Stimulated activated CD8-positive, alpha-beta memory T cell treated with anti-CD3 and anti-CD28 coated beads, Interleukin-4, amount 100 ng/mL, for 4 hours (primary cell): ENCODE results near the gene HID1.
"Not testable (repeated sequence)": the region's sequence is repeated elsewhere in the genome, so short reads cannot be mapped to it uniquely, and the experiment has no call there.

Experiments
- DNase-seq, 2 donors: peaks; one replicate each; pipeline ENCODE4 v3.0.0-alpha.2; 2020; ENCODE audit warnings: low read depth in 2 of 2, low spot score in 1 of 2

HID1 gene

DNA sequence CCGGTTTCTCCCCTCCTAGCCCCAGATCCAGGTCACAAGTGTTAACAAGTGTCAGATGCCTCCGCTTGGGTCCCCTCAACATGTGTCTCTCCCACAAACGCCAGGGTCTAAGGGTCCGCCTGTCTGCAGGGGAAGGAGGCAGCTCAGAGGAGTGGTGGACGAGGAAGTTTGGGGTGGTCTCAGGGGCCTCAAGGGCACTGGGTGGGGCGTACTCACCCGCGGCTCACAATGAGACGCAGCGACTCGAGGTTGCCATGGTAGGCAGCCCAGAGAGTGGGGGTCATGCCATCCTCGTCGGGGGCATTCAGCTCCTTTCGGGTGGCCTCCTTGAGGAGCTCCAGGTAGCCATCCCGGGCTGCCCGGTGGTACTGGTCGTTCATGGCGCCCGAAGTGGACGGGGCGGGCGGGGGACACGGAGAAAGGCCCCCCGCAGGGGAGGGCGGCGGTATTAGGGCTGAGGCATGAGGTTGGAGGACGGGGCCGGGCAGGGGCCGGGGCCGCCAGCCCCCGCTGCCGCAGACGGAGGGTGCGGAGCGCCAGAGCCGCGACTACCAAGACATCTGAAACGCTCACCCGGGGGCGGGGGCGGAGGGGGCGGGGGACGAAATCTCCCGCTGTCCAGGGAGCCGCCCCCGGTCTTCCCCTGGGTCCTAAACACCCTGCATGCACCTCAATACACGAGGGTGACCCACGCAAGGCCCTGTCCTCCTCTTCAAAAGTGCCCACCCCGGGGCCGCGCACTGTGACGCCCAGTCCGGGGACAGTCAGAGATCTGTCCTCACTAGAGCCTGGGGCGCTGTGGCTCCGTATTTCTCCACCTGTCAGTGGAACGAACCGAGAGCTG, 49.6 kb downstream of the HID1 start, which contains the start of gene USH1G:
USH1G (minus strand) TSS at position 562 of the 844 bp plus-strand sequence; CDS start at position 380, 182 bp downstream.
- peak in 1 of 2 donors; percentile 3 for DNase-seq

DNA sequence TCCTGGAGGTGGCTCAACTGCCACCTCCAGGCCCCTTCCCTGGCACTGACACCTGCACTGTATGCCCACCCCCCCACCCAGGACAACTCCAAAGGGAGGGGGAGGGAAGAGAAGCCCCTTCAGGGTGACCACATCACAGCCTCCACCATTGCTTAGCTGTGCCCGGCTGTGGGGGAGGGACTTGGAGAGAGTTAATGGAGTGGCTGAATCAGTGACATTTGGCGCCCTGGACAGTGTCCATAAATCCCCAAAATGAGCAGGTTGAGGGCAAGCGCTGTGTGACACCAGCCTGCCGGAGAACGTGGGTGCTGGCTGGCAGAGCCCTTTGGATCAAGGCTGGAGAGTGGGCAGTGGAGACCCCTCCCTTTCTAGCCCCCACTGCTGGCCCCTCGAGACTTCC, 50.4 kb downstream of the HID1 start:
- DNase-seq: no peak

DNA sequence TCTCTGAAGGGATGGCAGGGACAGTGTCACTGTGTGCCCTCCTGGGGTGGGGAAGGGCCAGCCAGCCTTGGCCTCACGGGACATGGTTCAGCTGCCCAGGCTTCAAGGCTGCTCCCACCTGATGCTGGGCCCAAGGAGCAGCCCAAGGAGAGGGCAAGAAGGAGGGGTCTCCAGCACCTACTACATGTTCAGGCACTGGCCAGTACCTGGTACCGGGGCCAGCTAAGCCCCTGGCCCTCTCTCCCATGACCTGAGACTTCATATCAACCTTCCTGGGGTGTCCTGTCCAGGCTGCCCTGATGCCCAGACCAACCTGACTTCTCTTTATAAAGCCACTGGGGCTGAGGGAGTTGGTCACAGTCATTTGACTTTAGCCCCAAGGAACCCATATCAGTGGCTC, 50.8 kb downstream of the HID1 start:
- DNase-seq: no peak

DNA sequence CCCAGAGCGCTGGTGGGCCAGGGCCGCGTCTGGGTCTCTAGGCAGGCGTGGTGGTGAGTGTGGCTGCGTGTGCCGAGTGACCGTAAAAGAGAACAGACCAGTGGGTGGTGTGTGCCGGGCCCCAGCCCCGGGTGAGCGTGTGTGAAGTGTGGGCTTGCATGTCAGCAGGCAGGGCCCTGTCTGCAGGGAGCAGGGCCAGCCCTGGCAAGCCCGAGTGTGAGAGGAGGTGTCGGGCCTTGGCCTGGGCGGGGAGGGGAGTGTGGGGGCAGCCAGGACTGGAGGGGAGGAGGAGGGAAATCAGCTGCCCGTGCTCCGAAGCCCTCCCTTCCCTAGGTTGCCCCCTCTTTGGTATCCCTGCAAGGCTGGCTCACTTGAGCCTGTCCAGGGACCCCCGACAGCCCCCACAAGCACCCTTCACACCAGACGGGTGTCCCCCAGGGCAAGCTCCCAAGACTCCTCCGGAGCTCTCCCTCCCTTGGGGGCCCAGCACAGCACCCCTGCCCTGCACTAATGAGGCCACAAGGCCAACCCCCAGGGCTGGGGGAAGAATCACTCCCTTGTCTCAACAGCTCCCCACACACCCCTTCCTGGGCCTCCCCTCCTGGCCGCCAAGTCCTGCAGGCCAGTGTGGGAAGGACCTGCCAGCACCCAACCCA, 51.4 kb downstream of the HID1 start:
- DNase-seq: no peak

DNA sequence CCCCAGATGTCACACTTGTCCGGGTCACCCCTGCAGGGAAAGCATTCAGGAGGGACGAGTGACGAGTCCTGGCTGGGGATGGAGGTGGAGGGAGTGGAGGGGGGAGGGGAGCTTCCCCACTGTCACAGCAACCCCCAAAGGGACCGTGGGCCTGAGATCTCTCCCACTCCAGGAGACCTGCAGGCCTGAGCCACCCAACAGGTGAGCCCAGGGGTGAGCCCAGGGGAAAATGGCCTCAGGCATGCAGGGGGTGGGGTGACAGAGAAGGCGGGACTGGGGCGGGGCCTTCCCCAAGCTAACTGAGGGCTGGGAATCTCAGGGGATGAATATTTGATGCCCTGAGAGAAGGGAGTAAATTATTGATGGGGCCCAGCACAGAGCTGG, 51.9 kb downstream of the HID1 start:
- DNase-seq: no peak

DNA sequence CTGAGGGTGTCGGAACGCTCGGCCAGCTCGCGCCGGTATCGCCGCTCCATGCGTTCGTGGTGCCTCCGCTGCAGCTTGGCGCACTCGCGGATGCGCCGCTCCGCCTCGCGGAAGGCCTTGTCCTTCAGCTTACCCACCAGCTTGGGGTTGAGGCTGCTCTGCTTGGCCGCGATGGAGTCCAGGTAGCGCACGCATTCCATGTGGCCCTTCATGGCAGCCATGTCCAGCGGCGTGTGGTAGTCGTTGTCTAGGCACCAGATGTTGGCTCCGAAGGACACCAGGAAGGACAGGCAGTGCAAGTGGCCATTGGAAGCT, 52.3 kb downstream of the HID1 start:
- DNase-seq: no peak

DNA sequence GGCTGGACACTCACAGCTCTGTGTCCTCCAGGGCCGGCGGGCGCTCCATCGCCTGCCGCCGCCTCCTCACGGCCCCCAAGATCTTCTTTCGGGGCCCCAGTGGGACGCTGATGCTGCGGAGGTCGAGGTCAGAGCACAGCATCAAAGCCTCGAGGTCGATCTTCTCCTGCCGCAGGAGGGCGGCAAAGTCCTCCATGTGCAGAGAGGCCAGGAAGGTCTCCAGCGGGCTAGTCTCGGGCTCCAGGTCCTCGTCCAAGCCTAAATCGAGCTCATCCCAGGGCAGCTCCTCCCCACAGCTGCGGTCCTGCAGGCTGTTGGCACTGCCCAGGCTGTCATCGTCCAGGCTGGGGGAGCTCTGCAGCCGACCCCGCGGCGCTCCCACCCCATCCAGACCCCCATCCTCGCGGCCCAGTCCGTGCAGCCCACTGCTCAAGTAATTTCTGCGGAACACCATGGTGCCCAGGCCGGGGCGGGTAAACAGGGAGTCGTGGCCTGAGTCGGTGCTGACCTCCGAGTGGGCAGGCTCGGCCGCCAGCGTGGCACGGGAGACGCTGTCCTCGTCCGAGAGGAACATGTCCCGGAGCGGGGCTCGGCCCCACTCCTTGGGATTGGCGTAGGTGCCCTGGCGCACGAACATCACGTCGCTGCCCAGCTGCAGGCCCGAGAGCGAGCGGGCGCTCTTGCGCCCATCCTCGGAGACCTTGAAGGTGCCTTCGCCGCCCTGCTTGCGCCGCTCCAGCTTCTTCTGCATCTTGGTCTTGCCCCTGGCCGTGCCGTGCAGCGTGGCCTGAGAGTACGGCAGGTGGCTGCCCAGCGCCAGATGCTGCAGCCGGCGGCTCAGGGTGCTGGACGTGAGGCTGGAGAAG, 52.9 kb downstream of the HID1 start:
- DNase-seq: no peak

DNA sequence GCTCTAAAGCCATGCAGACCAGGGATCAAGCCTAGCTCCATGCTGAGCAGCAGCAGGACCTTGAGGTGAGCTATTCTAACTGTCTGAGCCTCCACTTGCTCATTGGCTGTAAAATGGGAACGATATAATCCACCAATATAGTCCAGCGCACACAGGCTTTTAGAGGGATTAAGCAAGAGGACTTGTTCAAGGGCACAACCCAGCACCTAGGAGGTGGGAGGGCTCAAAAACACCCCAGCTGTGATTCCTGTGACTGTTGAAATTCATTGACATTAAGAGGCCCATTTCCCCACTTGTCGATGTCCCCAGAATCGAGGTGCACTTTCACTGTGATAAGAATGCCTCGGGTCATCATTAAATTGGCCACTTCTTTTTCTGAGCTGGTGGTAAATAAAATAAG, 53.7 kb downstream of the HID1 start:
- no peak for DNase-seq

DNA sequence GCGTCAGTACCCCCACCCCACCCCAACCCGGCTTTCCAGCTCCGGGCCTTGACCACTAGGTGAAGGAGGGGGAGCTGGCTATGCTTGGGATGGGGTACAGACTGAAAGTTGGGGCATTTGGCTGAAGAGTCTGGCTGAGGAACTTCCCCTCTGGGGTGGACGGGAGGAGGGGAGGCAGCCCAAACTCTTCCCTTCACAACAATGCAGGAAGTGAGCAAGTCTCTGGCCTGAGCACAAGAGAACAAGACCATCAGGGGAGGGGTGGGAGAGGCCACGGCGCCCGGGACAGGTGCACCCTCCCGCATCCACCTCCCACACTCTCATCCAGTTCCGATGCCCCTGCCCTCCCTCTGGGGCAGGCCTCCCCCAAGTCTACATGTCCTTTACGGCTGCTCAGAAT, 55.1 kb downstream of the HID1 start:
- DNase-seq: no peak

DNA sequence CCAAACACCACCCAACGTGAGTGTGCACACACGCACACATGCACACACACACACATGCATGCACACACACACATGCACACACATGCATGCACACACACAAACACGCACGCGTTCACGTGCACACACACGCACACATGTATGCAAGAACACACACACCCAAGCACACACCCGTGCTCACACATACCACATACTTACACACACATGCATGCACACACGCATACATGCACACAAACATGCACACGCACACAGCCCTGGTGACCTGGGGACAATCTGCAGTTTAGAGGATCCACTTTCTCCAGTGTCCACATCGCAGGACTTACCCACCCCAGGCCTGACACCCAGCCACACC, 55.7 kb downstream of the HID1 start:
- no peak for DNase-seq

DNA sequence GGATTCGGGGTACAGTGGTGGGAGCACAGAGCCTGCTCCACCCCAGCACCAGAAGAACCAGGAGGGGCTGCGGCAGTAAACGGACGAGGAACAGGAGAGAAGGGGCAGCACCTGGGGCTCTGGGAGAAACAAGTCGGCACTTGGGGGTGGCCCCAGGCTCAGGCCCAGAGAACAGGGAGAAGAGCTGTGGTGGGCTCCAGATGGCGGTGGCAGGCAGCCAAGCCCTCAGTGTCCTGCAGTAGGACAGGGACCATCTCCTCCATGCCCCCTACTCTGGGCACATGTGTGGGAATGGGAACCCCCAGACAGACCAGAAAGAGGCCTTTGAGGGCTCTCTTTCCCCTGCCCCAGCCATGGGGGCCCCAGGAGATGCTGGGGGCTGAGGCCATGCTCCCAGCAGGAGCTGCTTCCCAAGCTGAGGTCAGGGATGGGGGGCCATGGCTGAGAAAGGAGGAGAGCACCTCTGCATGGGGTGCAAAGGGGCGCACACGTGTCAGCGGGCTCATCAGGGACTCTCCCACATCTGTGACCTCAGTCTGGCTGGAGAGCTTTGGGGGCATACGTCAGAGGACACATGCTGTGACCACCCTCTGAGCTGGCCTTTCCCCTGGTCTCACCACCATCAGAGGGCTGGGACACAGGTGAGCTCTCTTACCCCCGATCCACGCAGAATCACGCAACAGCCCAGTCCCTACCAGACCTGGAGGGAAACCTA, 56.3 kb downstream of the HID1 start:
- no peak for DNase-seq

DNA sequence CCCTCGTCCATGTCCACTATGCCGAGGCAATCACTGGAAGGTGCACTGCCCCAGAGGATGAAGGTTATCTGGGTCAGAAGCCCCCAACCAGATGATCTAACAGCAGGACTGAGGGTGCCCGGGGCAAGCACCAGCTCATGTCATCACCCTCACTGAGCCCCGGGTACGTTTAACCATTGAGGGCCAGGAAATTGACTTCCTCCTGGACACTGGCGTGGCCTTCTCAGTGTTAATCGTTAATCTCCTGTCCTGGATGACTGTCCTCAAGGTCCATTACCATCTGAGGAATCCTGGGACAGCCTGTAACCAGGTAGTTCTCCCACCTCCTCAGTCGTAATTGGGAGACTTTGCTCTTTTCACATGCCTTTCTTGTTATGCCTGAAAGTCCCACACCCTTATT, 61.1 kb downstream of the HID1 start:
- DNase-seq: not testable (repeated sequence)

DNA sequence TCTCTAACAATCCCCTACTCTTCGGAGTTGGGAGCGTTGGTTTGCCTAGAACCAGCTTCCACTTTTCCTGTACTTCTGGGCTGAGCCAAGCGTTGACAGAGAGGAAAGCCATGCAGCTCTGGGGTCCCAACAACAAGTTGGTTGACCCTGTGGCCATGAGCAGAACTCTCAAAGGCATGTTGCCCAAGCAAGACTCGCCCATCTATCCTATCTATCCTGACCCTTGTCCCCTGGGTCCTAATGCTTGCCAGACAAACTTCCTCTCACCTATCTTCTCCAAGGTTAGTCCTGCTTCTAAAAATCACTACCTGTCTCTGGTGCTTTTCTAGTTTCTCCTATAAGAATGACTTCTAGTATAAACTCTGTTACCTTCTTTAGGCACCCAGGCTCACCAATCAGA, 63.5 kb downstream of the HID1 start:
- DNase-seq: not testable (repeated sequence)

DNA sequence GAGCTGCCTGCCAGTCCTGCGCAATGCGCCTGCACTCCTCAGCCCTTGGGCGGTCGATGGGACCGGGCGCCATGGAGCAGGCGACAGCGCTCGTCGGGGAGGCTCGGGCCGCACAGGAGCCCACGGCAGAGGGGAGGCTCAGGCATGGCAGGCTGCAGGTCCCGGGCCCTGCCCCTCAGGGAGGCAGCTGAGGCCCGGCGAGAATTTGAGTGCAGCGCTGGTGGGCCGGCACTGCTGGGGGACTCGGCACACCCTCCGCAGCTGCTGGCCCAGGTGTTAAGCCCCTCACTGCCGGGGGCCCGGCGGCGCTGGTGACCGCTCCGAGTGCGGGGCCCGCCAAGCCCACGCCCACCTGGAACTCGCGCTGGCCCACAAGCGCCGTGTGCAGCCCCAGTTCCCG, 65.5 kb downstream of the HID1 start:
- no peak for DNase-seq

DNA sequence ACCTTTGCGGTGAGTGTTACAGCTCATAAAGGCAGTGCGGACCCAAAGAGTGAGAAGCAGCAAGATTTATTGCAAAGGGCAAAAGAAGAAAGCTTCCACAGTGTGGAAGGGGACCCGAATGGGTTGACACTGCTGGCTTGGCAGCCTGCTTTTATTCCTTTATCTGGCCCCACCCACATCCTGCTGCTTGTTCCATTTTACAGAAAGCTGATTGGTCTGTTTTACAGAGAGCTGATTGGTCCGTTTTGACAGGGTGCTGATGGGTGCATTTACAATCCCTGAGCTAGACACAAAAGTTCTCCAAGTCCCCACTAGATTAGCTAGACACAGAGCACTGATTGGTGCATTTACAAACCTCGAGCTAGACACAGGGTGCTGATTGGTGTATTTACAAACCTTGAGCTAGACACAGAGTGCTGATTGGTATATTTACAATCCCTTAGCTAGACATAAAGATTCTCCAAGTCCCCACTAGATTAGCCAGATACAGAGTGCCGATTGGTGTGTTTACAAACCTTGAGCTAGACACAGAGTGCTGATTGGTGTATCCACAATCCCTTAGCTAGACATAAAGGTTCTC, 66.3 kb downstream of the HID1 start:
- not testable (repeated sequence) for DNase-seq

DNA sequence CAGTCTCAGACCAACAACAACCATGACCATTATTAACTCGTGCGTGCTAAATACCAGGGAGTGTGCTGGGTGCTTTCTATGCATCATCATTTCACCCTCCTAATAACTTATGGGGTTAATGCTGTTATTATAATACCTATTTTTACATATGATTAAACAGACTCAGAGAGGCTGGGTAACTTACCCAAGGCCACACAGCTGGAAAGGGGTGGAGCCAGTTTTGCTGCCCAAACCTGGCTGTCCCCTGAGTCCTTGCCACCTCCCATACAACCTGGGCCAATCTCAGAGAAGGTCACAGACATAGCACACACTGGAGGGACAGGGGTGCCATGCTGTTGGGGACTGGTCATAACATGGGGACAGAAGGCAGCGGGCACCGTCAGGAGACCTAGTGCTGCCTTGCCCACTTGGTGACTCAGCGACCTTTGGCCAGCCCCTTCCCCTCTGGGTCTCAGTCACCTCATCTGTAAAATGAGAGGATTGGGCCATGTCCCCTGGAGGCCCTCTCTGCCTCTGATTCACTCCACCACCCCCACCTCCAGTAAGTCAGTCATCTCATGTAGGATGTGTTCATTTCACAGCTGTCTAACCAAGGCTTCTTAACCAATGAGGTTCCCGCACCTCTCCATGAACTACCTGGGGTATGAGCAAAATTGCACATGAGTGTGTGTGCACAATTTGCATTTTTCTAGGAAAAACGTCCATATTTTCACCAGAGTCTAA, 67.7 kb downstream of the HID1 start:
- no peak for DNase-seq

DNA sequence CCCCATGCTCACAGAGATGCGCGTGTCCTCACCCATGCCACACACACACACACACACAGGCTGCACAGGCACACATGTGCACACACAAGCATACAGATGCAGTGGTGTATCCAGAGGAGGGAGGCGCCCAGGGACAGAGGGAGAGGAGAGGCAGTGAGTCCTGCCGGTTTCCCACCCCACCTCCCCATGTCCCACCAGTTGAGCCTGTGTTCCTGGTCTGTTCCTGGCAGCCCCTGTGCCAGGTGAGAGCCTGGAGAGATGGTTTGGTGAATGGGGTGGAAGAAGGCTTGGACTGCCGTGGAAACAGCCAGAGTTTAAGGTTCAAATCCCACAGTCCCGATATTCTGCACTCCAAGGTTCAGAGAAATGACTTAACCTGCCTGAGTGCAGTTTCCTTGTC, 68.9 kb downstream of the HID1 start:
- no peak for DNase-seq

DNA sequence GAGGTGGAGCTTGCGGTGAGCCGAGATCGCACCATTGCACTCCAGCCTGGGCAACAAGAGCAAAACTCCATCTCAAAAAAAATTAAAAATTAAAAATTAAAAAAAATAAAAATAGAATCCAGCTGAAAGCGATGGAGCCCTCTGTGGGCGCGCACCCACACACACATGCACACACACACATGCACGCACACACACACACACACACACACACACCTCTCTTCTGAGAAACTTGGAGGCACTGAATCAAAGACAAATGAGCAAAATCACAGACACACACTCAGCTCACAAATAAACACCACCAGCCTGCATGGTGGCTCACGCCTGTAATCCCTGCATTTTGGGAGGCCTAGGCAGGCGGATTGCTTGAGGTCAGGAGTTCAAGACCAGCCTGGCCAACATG, 69.5 kb downstream of the HID1 start:
- DNase-seq: no peak

DNA sequence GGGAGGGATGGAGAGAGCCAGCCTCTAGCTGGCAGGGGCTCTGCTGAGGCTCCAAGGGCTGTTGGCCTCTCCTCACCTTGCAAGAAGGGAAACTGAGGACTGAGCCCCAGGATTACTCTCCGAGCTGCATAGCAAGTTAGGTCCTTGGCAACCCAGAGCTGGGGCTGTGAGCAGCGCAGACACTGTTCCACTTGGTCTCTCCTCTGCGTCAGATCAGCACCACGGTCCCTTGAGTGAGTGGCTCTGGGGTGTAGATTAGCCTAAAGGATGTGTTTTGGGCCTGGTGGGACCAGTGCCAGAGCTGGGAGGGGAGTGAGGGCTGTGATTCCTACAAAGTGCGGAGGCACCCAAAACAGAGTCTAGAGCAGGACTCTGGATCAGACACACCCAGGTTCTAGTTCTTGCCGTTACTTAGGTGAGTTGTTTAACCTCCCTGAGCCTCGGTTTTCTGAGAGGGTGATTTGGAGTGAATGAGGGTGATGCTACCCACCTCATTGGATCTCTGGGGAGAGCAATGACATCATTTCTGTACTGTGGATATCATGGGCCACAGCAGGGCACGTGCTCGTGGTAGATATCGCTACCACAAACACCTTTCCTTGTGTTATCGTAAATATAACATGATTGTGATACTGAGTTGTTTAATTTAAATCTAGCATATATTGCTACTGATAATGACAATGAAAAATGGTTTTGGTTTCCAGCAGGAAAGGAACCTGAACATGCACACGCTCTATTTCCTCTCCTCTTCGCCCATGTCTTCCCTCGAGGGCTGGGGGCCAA, 71.0 kb downstream of the HID1 start:
- DNase-seq: no peak
